Measurements from ENCODE around the gene PRKCH.

PRKCH gene

GRCh38 chr14:61438860-61439765 is 117.7 kb downstream of the PRKCH start:
- Mint-ChIP-seq H3K27ac (peak overlapping the region; percentile 93), H3K9me3 (ENCODE audit: low read depth) (no peaks in the 10 kb centered on the region), H3K4me3 (peak overlapping the region; percentile 82), H3K4me1 (ENCODE audit: low read depth) (peaks cover 92% of the 10 kb centered on the region), H3K36me3 (peaks cover 9% of the 10 kb centered on the region), H3K27me3 (no peaks in the 10 kb centered on the region)

GRCh38 chr14:61439779-61440418 is 118.5 kb downstream of the PRKCH start:
- peaks cover 6% of the 10 kb centered on the region for H3K36me3 Mint-ChIP-seq
- H3K27me3 Mint-ChIP-seq: no peaks in the 10 kb centered on the region
- peaks cover 92% of the 10 kb centered on the region for H3K4me1 Mint-ChIP-seq (ENCODE audit: low read depth)
- peak overlapping the region; percentile 93 for H3K27ac Mint-ChIP-seq
- H3K9me3 Mint-ChIP-seq (ENCODE audit: low read depth): no peaks in the 10 kb centered on the region
- peak overlapping the region; percentile 82 for H3K4me3 Mint-ChIP-seq

- Mint-ChIP-seq H3K4me3 (peak overlapping the region; percentile 68), H3K27ac (peak overlapping the region; percentile 99), H3K9me3 (ENCODE audit: low read depth) (no peaks in the 10 kb centered on the region), H3K36me3 (peaks cover 22% of the 10 kb centered on the region), H3K4me1 (ENCODE audit: low read depth) (peaks cover 95% of the 10 kb centered on the region), H3K27me3 (no peaks in the 10 kb centered on the region)
Observed at GRCh38 chr14:61443481-61443880, 122.1 kb downstream of the PRKCH start.

GRCh38 chr14:61444215-61444768 is 122.9 kb downstream of the PRKCH start:
- Mint-ChIP-seq H3K4me1 (ENCODE audit: low read depth) (peaks cover 95% of the 10 kb centered on the region), H3K36me3 (peaks cover 25% of the 10 kb centered on the region), H3K4me3 (peak overlapping the region; percentile 68), H3K27me3 (no peaks in the 10 kb centered on the region), H3K27ac (peak overlapping the region; percentile 99), H3K9me3 (ENCODE audit: low read depth) (no peaks in the 10 kb centered on the region)

GRCh38 chr14:61451491-61451890 is 130.1 kb downstream of the PRKCH start:
- Mint-ChIP-seq H3K4me1 (ENCODE audit: low read depth) (peaks cover 100% of the 10 kb centered on the region), H3K9me3 (ENCODE audit: low read depth) (no peaks in the 10 kb centered on the region), H3K27ac (peak overlapping the region; percentile 99), H3K27me3 (no peaks in the 10 kb centered on the region), H3K4me3 (peak overlapping the region; percentile 46), H3K36me3 (peaks cover 47% of the 10 kb centered on the region)

GRCh38 chr14:61451891-61452400 is 130.6 kb downstream of the PRKCH start:
- Mint-ChIP-seq H3K9me3 (ENCODE audit: low read depth) (no peaks in the 10 kb centered on the region), H3K27me3 (no peaks in the 10 kb centered on the region), H3K36me3 (peaks cover 46% of the 10 kb centered on the region), H3K4me1 (ENCODE audit: low read depth) (peaks cover 100% of the 10 kb centered on the region), H3K4me3 (peak overlapping the region; percentile 76), H3K27ac (peak overlapping the region; percentile 99)

- Mint-ChIP-seq H3K36me3 (peaks cover 42% of the 10 kb centered on the region), H3K4me3 (peak overlapping the region; percentile 76), H3K27ac (peak overlapping the region; percentile 99), H3K9me3 (ENCODE audit: low read depth) (no peaks in the 10 kb centered on the region), H3K27me3 (no peaks in the 10 kb centered on the region), H3K4me1 (ENCODE audit: low read depth) (peaks cover 100% of the 10 kb centered on the region)
Observed at GRCh38 chr14:61452452-61452851, 131.1 kb downstream of the PRKCH start.

- Mint-ChIP-seq H3K4me1 (ENCODE audit: low read depth) (peaks cover 96% of the 10 kb centered on the region), H3K27ac (peak overlapping the region; percentile 99)
Observed at GRCh38 chr14:61453103-61453767, 131.9 kb downstream of the PRKCH start.

GRCh38 chr14:61454545-61454944 is 133.2 kb downstream of the PRKCH start:
- H3K27ac Mint-ChIP-seq: peak overlapping the region; percentile 99
- H3K4me1 Mint-ChIP-seq (ENCODE audit: low read depth): peaks cover 86% of the 10 kb centered on the region
- H3K27me3 Mint-ChIP-seq: no peaks in the 10 kb centered on the region
- peak overlapping the region; percentile 81 for H3K4me3 Mint-ChIP-seq
- H3K36me3 Mint-ChIP-seq: peaks cover 41% of the 10 kb centered on the region
- H3K9me3 Mint-ChIP-seq (ENCODE audit: low read depth): no peaks in the 10 kb centered on the region

More at GRCh38 chr14:61453103-61453767, 131.9 kb downstream of the PRKCH start:
- no peaks in the 10 kb centered on the region for H3K27me3 Mint-ChIP-seq
- no peaks in the 10 kb centered on the region for H3K9me3 Mint-ChIP-seq (ENCODE audit: low read depth)
- H3K36me3 Mint-ChIP-seq: peaks cover 40% of the 10 kb centered on the region
- peak overlapping the region; percentile 81 for H3K4me3 Mint-ChIP-seq

GRCh38 chr14:61455351-61455750 is 134.0 kb downstream of the PRKCH start:
- no peaks in the 10 kb centered on the region for H3K9me3 Mint-ChIP-seq (ENCODE audit: low read depth)
- no peaks in the 10 kb centered on the region for H3K27me3 Mint-ChIP-seq
- peak overlapping the region; percentile 99 for H3K27ac Mint-ChIP-seq
- peaks cover 38% of the 10 kb centered on the region for H3K36me3 Mint-ChIP-seq
- peak overlapping the region; percentile 39 for H3K4me3 Mint-ChIP-seq
- peaks cover 81% of the 10 kb centered on the region for H3K4me1 Mint-ChIP-seq (ENCODE audit: low read depth)

GRCh38 chr14:61456720-61457119 is 135.3 kb downstream of the PRKCH start:
- Mint-ChIP-seq H3K9me3 (ENCODE audit: low read depth) (no peaks in the 10 kb centered on the region), H3K27me3 (no peaks in the 10 kb centered on the region), H3K36me3 (peaks cover 32% of the 10 kb centered on the region), H3K27ac (peak overlapping the region; percentile 90), H3K4me1 (ENCODE audit: low read depth) (peaks cover 80% of the 10 kb centered on the region), H3K4me3 (peak overlapping the region; percentile 30)

- no peaks in the 10 kb centered on the region for H3K27me3 Mint-ChIP-seq
- peaks cover 76% of the 10 kb centered on the region for H3K4me1 Mint-ChIP-seq (ENCODE audit: low read depth)
- H3K4me3 Mint-ChIP-seq: no peak overlapping the region
- peaks cover 32% of the 10 kb centered on the region for H3K36me3 Mint-ChIP-seq
- peak overlapping the region; percentile 90 for H3K27ac Mint-ChIP-seq
- no peaks in the 10 kb centered on the region for H3K9me3 Mint-ChIP-seq (ENCODE audit: low read depth)
Observed at GRCh38 chr14:61458766-61459165, 137.4 kb downstream of the PRKCH start.

- peak overlapping the region; percentile 90 for H3K27ac Mint-ChIP-seq
- H3K27me3 Mint-ChIP-seq: no peaks in the 10 kb centered on the region
- peaks cover 75% of the 10 kb centered on the region for H3K4me1 Mint-ChIP-seq (ENCODE audit: low read depth)
- peaks cover 36% of the 10 kb centered on the region for H3K36me3 Mint-ChIP-seq
- H3K4me3 Mint-ChIP-seq: no peak overlapping the region
- no peaks in the 10 kb centered on the region for H3K9me3 Mint-ChIP-seq (ENCODE audit: low read depth)
Observed at GRCh38 chr14:61459229-61459628, 137.8 kb downstream of the PRKCH start.

- H3K27me3 Mint-ChIP-seq: no peaks in the 10 kb centered on the region
- peaks cover 39% of the 10 kb centered on the region for H3K36me3 Mint-ChIP-seq
- peaks cover 71% of the 10 kb centered on the region for H3K4me1 Mint-ChIP-seq (ENCODE audit: low read depth)
- no peak overlapping the region for H3K4me3 Mint-ChIP-seq
- peak overlapping the region; percentile 96 for H3K27ac Mint-ChIP-seq
- H3K9me3 Mint-ChIP-seq (ENCODE audit: low read depth): no peaks in the 10 kb centered on the region
Observed at GRCh38 chr14:61460063-61460462, 138.7 kb downstream of the PRKCH start.

Measured in activated naive CD8-positive, alpha-beta T cell (primary cell).